Ovary (tissue), 9 donors: ENCODE results near the gene NAT8L. TPM values are rescaled to one million over a fixed set of nuclear protein-coding genes. Genes with fewer than 3 reads are reported as not detected.
"Not testable (repeated sequence)": the region's sequence is repeated elsewhere in the genome, so short reads cannot be mapped to it uniquely, and the experiment has no call there.

ENCODE experiments used
- DNase-seq, 5 donors: peaks; one replicate each; pipeline ENCODE4 v3.0.0-alpha.2; 2019 to 2020
- H3K27ac ChIP-seq, 2 donors: fragments of 200-600 bp; one replicate each; pipeline versions ENCODE4 v1.5.1 to v1.8.0; 2019 to 2022
- H3K27me3 ChIP-seq: fragments of 200-600 bp; one replicate; pipeline ENCODE4 v1.8.0; 2022
- H3K36me3 ChIP-seq: fragments of 200-600 bp; sonication (generic); one replicate; pipeline ENCODE4 v1.5.1; 2019
- H3K4me1 ChIP-seq: one replicate; pipeline ENCODE4 v1.8.1; 2013; ENCODE audit warnings: mild to moderate bottlenecking, moderate library complexity; ENCODE audit not compliant: insufficient read depth
- H3K4me3 ChIP-seq: fragments of 200-600 bp; sonication (generic); one replicate; pipeline ENCODE4 v1.5.1; 2017
- H3K9me3 ChIP-seq, 2 donors: fragments of 200-600 bp in 1 of 2; sonication (generic) in 1 of 2; one replicate each; pipeline versions ENCODE4 v1.5.1 to v1.8.1; 2013 to 2019; ENCODE audit warnings: mild to moderate bottlenecking in 1 of 2, moderate library complexity in 1 of 2
- EP300 ChIP-seq: sonication (generic); formaldehyde crosslinking; IDR thresholded peaks from one replicate; pipeline ENCODE4 v1.6.1; 2017; ENCODE audit warnings: antibody characterized with exemption
- POLR2A ChIP-seq: fragments of 450-650 bp; IDR thresholded peaks from one replicate; pipeline ENCODE4 v1.6.1; 2017; ENCODE audit warnings: antibody characterized with exemption, mild to moderate bottlenecking, moderate library complexity
- WGBS, 3 donors: extraction: QIAGEN DNeasy Blood & Tissue Kit in 1 of 3; methylation state at CpG; one replicate each; pipeline versions ENCODE4 v1.1.5 to v1.1.7; 2013 to 2017; 5-methylcytosine and 5-hydroxymethylcytosine counted together
- intact Hi-C, 4 donors: fragments of 100-400 bp; cut with DNase I; formaldehyde crosslinking; loops; one replicate each; pipeline versions ENCODE4 v1.11.0 to v1.15.1; 2022 to 2023
- polyA plus RNA-seq, 2 donors: library from polyadenylated mRNA; stranded (reverse); fragments of 200-250 nt in 1 of 2; fragments of 350-450 nt in 1 of 2; fragmentation: Illumina TruSeq in 1 of 2; extraction: RNeasy Lipid Tissue Mini Kit (QIAGEN cat#74804) in 1 of 2; gene quantifications; one replicate each; pipeline ENCODE4 v1.2.3, GENCODE V29; 2013 to 2014
- total RNA-seq, 7 donors: library from RNA; depleted of rRNA in 2 of 7; stranded (reverse); fragments of >200 nt in 2 of 7; fragmentation: NEBNext Ultra II Directional in 3 of 7; extraction: Animal tissue kit (Norgen Biotek cat#: 25700) in 3 of 7; gene quantifications; one replicate each; pipeline versions ENCODE4 v1.1.0 to v1.2.4, GENCODE V29; 2016 to 2023
- TF ChIP-seq, protein P1 (sequence below), 3 donors: fragments of 450-650 bp in 2 of 3; fragments of 200-600 bp in 1 of 3; IDR thresholded peaks; one replicate each; pipeline versions ENCODE4 v1.5.1 to v1.8.0; 2016 to 2022; ENCODE audit warnings: antibody characterized with exemption in 3 of 3, mild to moderate bottlenecking in 1 of 3
- donor health status: DM: no; HTN: no; CAD: no; lungs with moderate emphysema.
- donor health status: DM: no; HTN: no; CAD: no.
- donor health status: Bipolar disorder and iron deficiency.
- donor health status: DM: yes; HTN: yes; CAD: no.
- donor health status: DM: no; HTN: no; CAD: no.
- donor health status: DM: yes; HTN: yes; CAD: no.

Gene NAT8L
- total and polyA plus RNA-seq, 9 donors, result 0.24 to 4.1 (median 1.3) TPM

GRCh38 chr4:2024683-2025082 is 34.4 kb upstream of the NAT8L start:
- H3K4me1 ChIP-seq, result no peaks in the 10 kb centered on the region
- H3K27me3 ChIP-seq, result no peaks in the 10 kb centered on the region
- H3K36me3 ChIP-seq, result no peaks in the 10 kb centered on the region
- no peak for DNase-seq
- no peak overlapping the region for H3K4me3 ChIP-seq
- no peak overlapping the region for H3K27ac ChIP-seq
- TF ChIP-seq, protein P1, sequence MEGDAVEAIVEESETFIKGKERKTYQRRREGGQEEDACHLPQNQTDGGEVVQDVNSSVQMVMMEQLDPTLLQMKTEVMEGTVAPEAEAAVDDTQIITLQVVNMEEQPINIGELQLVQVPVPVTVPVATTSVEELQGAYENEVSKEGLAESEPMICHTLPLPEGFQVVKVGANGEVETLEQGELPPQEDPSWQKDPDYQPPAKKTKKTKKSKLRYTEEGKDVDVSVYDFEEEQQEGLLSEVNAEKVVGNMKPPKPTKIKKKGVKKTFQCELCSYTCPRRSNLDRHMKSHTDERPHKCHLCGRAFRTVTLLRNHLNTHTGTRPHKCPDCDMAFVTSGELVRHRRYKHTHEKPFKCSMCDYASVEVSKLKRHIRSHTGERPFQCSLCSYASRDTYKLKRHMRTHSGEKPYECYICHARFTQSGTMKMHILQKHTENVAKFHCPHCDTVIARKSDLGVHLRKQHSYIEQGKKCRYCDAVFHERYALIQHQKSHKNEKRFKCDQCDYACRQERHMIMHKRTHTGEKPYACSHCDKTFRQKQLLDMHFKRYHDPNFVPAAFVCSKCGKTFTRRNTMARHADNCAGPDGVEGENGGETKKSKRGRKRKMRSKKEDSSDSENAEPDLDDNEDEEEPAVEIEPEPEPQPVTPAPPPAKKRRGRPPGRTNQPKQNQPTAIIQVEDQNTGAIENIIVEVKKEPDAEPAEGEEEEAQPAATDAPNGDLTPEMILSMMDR (IDR thresholded peaks at IDR 0.05), result no peak
- TF ChIP-seq POLR2A, result no peak
- TF ChIP-seq EP300, result no peak
- H3K9me3 ChIP-seq, result no peaks in the 10 kb centered on the region
- intact Hi-C loops, result no loop called here

DNA sequence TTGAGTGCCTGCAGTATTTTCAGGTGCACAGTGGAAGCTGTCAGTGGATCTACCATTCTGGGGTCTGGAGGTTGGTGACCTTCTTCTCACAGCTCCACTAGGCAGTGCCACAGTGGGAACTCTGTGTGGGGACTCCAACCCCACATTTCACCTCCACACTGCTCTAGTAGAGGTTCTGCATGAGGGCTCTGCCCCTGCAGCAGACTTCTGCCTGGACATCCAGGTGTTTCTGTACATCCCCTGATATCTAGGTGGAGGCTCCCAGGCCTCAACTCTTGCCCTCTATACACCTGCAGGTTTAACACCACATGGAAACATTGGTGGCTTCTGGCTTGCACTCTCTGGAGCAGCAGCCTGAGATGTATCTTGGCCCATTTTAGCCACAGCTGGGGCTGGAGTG is 33.3 kb upstream of the NAT8L start:
- no peaks in the 10 kb centered on the region for H3K27me3 ChIP-seq

DNA sequence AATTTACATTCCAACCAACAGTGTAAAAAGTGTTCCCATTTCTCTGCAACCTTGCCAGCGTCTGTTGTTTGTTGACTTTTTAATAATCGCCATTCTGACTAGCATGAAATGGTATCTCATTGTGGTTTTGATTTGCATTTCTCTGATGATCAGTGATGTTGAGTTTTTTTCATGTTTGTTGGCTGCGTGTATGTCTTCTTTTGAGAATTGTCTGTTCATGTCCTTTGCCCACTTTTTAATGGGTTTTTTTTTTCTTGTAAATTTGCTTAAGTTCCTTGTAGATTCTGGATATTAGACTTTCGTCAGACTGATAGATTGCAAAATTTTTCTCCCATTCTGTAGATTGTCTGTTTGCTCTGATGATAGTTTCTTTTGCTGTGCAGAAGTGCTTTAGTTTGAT is 32.0 kb upstream of the NAT8L start:
- intact Hi-C loops, H3K4me1 ChIP-seq: not testable (repeated sequence)
- 90 to 91% (median 91%) methylated on average over 4 of the region's 4 CpGs for WGBS, 3 donors

More for the DNA sequence above, 33.3 kb upstream of the NAT8L start:
- Histone ChIP-seq H3K4me3 (no peak overlapping the region), H3K27ac (no peak overlapping the region), H3K4me1 (no peaks in the 10 kb centered on the region), H3K9me3 (no peaks in the 10 kb centered on the region), H3K36me3 (no peaks in the 10 kb centered on the region)
- intact Hi-C loops, result no loop called here
- no peak for DNase-seq
- TF ChIP-seq, protein P1 (IDR thresholded peaks at IDR 0.05), result no peak
- TF ChIP-seq EP300 (no peak), POLR2A (no peak)

DNA sequence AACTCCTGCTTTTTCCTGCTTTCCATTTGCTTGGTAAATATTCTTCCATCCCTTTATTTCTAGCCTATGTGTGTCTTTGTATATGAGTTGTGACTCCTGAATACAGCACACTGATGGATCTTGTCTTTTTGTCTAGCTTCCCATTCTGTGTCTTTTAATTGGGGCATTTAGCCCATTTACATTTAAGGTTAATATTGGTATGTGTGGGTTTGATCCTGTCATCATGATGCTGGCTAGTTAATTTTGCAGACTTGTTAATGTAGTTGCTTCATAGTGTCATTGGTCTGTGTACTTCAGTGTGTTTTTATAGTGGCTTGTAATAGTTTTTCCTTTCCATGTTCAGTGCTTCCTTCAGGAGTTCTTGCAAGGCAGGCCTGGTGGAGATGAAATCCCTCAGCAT is 28.0 kb upstream of the NAT8L start:
- H3K36me3 ChIP-seq, intact Hi-C loops, H3K27ac ChIP-seq, H3K4me3 ChIP-seq, H3K4me1 ChIP-seq, H3K9me3 ChIP-seq, H3K27me3 ChIP-seq, DNase-seq: not testable (repeated sequence)

More for the DNA sequence above, 32.0 kb upstream of the NAT8L start:
- H3K27ac ChIP-seq, H3K36me3 ChIP-seq, DNase-seq, H3K4me3 ChIP-seq, H3K9me3 ChIP-seq, H3K27me3 ChIP-seq: not testable (repeated sequence)

DNA sequence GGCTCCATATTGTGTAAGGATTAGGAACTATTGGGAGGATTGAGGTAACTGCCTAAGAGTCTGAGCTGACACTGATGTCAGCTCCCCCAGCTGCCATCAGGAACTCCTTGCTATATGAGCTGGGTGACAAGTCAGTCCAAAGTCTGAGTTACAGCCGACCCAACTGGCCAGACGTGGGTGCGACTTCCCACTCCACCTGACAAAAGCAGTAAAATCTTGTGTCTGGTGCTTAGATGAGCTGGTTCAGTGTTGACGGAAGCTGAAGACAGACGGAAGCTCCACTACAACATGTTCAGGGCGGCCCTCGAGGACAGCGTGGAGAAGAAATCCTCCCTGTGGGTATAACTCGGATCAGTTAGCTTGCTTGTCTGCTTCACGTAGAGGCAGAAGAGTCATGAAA is 22.8 kb upstream of the NAT8L start:
- intact Hi-C loops, result no loop called here
- peaks cover 3% of the 10 kb centered on the region for H3K4me1 ChIP-seq
- no peaks in the 10 kb centered on the region for H3K36me3 ChIP-seq
- TF ChIP-seq EP300 (no peak), POLR2A (no peak)
- TF ChIP-seq, protein P1 (IDR thresholded peaks at IDR 0.05), result no peak
- no peaks in the 10 kb centered on the region for H3K27me3 ChIP-seq
- H3K4me3 ChIP-seq, result no peak overlapping the region
- 94 to 96% (median 94%) methylated on average over 10 of the region's 10 CpGs for WGBS, 3 donors
- DNase-seq, result no peak
- no peaks in the 10 kb centered on the region for H3K9me3 ChIP-seq
- no peak overlapping the region for H3K27ac ChIP-seq

- DNase-seq, result no peak
- Histone ChIP-seq H3K9me3 (no peaks in the 10 kb centered on the region), H3K27ac (no peak overlapping the region), H3K36me3 (no peaks in the 10 kb centered on the region), H3K4me1 (peaks cover 6% of the 10 kb centered on the region), H3K4me3 (no peak overlapping the region), H3K27me3 (peaks cover 4% of the 10 kb centered on the region)
- intact Hi-C loops, result no loop called here
- no peak for TF ChIP-seq POLR2A
- no peak for TF ChIP-seq EP300
- TF ChIP-seq, protein P1 (IDR thresholded peaks at IDR 0.05), result no peak
- whole genome bisulfite sequencing, 3 donors, result 79 to 88% (median 82%) methylated on average over 7 of the region's 7 CpGs
Measured at GRCh38 chr4:2036866-2037265, 22.3 kb upstream of the NAT8L start.
